Muscle of leg (tissue), 11 donors: ENCODE measurements around the gene RNF121. TPM values are rescaled to one million over a fixed set of nuclear protein-coding genes. Genes with fewer than 3 reads are reported as not detected.

Experiments
- DNase-seq: peaks from one replicate; pipeline ENCODE4 v3.0.0; 2013
- H3K27ac ChIP-seq: one replicate; pipeline ENCODE4 v1.5.1; 2013; ENCODE audit warnings: mild to moderate bottlenecking, low read length, control low read depth
- H3K27me3 ChIP-seq: one replicate; pipeline ENCODE4 v1.6.1; 2013; ENCODE audit warnings: low read length; ENCODE audit not compliant: control insufficient read depth, insufficient read depth
- H3K36me3 ChIP-seq: one replicate; pipeline ENCODE4 v1.6.1; 2013; ENCODE audit warnings: low read length; ENCODE audit not compliant: control insufficient read depth, insufficient read depth
- H3K4me1 ChIP-seq: one replicate; pipeline ENCODE4 v1.6.1; 2013; ENCODE audit warnings: low read length; ENCODE audit not compliant: control insufficient read depth, insufficient read depth
- H3K4me3 ChIP-seq: one replicate; pipeline ENCODE4 v1.5.1; 2013; ENCODE audit warnings: low read length, control low read depth
- H3K9me3 ChIP-seq: replicated peaks from 2 replicates; pipeline ENCODE4 v1.6.1; 2013; ENCODE audit warnings: low read depth, low read length; ENCODE audit not compliant: control insufficient read depth
- WGBS: methylation state at CpG from one replicate; pipeline ENCODE4 v1.1.5; 2013; ENCODE audit warnings: missing lambda C conversion rate; ENCODE audit not compliant: insufficient coverage; 5-methylcytosine and 5-hydroxymethylcytosine counted together
- polyA plus RNA-seq, 8 donors: library from polyadenylated mRNA; unstranded; fragments of 120-200 nt; gene quantifications; one replicate each; pipeline versions ENCODE4 v1.2.1 to v1.2.3, GENCODE V29; 2013; ENCODE audit warnings: inconsistent platforms in 1 of 8, low replicate concordance in 1 of 8; ENCODE audit not compliant: insufficient read length in 8 of 8, insufficient read depth in 1 of 8
- total RNA-seq: library from RNA; stranded (reverse); fragments of 120-200 nt; gene quantifications from one replicate; pipeline ENCODE4 v1.2.4, GENCODE V29; 2013

RNF121 gene
- total and polyA plus RNA-seq, 9 donors: 24.1 to 35.7 (median 32.4) TPM

GRCh38 chr11:71933141-71933933 is 4.5 kb downstream of the RNF121 start:
- Histone ChIP-seq H3K4me3 (no peak overlapping the region), H3K27me3 (no peaks in the 10 kb centered on the region), H3K9me3 (no peaks in the 10 kb centered on the region), H3K27ac (no peak overlapping the region), H3K4me1 (peaks cover 8% of the 10 kb centered on the region), H3K36me3 (peaks cover 2% of the 10 kb centered on the region)
- DNase-seq: no peak
- 71% methylated on average over 1 of the region's 4 CpGs for WGBS

DNA sequence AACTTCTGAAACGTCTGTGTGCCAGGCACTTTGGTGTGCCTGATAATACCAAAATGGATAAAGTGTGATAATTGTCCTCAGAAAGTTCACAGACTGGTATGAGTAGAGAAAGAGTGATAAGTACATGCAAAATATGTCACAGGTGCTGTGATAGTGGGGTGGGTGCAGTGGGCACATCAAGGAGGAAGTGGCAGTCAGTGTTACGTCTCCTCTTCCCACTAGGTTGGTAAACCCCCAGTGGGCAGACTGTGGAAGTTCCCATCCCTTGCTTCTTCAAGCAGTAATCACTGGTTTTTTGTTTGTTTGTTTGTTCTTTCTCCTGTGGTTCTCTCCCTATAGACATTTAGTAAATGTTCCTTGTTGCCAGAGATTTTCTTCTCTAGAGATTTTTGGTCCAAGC is 5.4 kb downstream of the RNF121 start:
- H3K4me1 ChIP-seq: peaks cover 8% of the 10 kb centered on the region
- H3K27me3 ChIP-seq: no peaks in the 10 kb centered on the region
- DNase-seq: no peak
- no peak overlapping the region for H3K27ac ChIP-seq
- 50% methylated on average over 1 of the region's 2 CpGs for WGBS
- no peaks in the 10 kb centered on the region for H3K9me3 ChIP-seq
- peaks cover 2% of the 10 kb centered on the region for H3K36me3 ChIP-seq
- H3K4me3 ChIP-seq: no peak overlapping the region

- WGBS: 100% methylated on average over 1 of the region's 4 CpGs
Observed at GRCh38 chr11:71935338-71935925, 6.6 kb downstream of the RNF121 start.

GRCh38 chr11:71936825-71937224 is 8.0 kb downstream of the RNF121 start:
- no peak overlapping the region for H3K4me3 ChIP-seq
- no peaks in the 10 kb centered on the region for H3K27me3 ChIP-seq
- WGBS: 56% methylated on average over 3 of the region's 5 CpGs
- DNase-seq: no peak
- no peaks in the 10 kb centered on the region for H3K9me3 ChIP-seq
- H3K27ac ChIP-seq: no peak overlapping the region
- peaks cover 2% of the 10 kb centered on the region for H3K36me3 ChIP-seq
- H3K4me1 ChIP-seq: no peaks in the 10 kb centered on the region

More at GRCh38 chr11:71935338-71935925, 6.6 kb downstream of the RNF121 start:
- Histone ChIP-seq H3K27ac (no peak overlapping the region), H3K4me3 (no peak overlapping the region), H3K4me1 (peaks cover 3% of the 10 kb centered on the region), H3K27me3 (no peaks in the 10 kb centered on the region), H3K9me3 (no peaks in the 10 kb centered on the region), H3K36me3 (peaks cover 2% of the 10 kb centered on the region)
- no peak for DNase-seq

DNA sequence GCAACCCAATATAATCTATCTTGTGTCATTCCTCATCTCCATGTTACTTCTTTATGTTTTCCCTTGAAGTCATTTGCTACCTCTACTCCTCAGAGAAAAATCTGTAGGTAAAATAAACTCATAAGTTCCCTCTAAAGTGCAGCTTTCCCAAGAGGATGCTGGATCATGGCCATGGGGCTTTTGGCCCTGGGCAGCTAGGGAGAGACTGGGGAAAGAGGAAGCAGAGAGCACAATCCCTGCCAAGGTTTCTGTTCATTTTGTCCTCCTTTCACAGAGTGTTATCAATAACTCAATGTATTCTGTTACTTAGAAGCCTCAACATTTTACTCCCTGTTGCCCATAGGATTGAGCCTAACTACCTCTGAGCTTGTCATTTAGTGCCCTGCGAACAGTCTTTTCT is 9.0 kb downstream of the RNF121 start:
- H3K4me3 ChIP-seq: no peak overlapping the region
- H3K27ac ChIP-seq: no peak overlapping the region
- H3K36me3 ChIP-seq: peaks cover 2% of the 10 kb centered on the region
- no peak for DNase-seq
- H3K4me1 ChIP-seq: no peaks in the 10 kb centered on the region
- no peaks in the 10 kb centered on the region for H3K9me3 ChIP-seq
- WGBS: no CpG with 5 or more reads among the region's 1 CpG
- H3K27me3 ChIP-seq: no peaks in the 10 kb centered on the region

GRCh38 chr11:71940561-71941219 is 11.8 kb downstream of the RNF121 start:
- H3K27me3 ChIP-seq: no peaks in the 10 kb centered on the region
- peaks cover 2% of the 10 kb centered on the region for H3K36me3 ChIP-seq
- no peak for DNase-seq
- H3K27ac ChIP-seq: no peak overlapping the region
- no peak overlapping the region for H3K4me3 ChIP-seq
- no peaks in the 10 kb centered on the region for H3K9me3 ChIP-seq
- WGBS: 65% methylated on average over 6 of the region's 6 CpGs
- no peaks in the 10 kb centered on the region for H3K4me1 ChIP-seq

GRCh38 chr11:71946144-71946571 is 17.3 kb downstream of the RNF121 start:
- peaks cover 7% of the 10 kb centered on the region for H3K4me1 ChIP-seq
- WGBS: no CpG with 5 or more reads among the region's 2 CpGs
- DNase-seq: no peak

DNA sequence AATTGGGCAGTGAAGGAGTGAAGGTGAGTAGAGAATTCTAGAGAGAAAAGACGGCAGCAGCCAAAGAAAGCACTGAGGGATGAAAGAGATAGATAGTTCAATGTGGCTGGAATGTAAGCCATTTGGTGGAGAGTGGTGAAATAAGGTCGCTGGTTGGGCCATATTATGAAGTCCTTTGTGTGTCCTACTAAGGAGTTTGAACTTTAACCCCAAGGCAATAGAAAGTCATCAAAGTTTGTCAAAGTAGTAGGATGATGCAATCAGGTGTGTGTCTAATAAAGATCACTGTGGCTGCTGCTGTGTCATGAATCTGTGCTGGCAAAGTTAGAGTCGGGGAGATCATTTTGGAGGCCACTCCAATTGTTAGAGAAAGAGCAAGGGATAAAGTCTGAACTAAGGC is 18.7 kb downstream of the RNF121 start:
- Histone ChIP-seq H3K27ac (no peak overlapping the region), H3K9me3 (no peaks in the 10 kb centered on the region), H3K4me3 (no peak overlapping the region), H3K4me1 (peaks cover 7% of the 10 kb centered on the region), H3K36me3 (no peaks in the 10 kb centered on the region), H3K27me3 (no peaks in the 10 kb centered on the region)
- WGBS: 72% methylated on average over 3 of the region's 3 CpGs
- no peak for DNase-seq

More at GRCh38 chr11:71946144-71946571, 17.3 kb downstream of the RNF121 start:
- H3K9me3 ChIP-seq: no peaks in the 10 kb centered on the region
- no peak overlapping the region for H3K4me3 ChIP-seq
- no peak overlapping the region for H3K27ac ChIP-seq
- no peaks in the 10 kb centered on the region for H3K36me3 ChIP-seq
- H3K27me3 ChIP-seq: no peaks in the 10 kb centered on the region

- Histone ChIP-seq H3K9me3 (no peaks in the 10 kb centered on the region), H3K27me3 (no peaks in the 10 kb centered on the region), H3K4me1 (peaks cover 7% of the 10 kb centered on the region), H3K4me3 (no peak overlapping the region), H3K36me3 (no peaks in the 10 kb centered on the region), H3K27ac (no peak overlapping the region)
- no peak for DNase-seq
- 95% methylated on average over 5 of the region's 7 CpGs for WGBS
Observed at GRCh38 chr11:71948314-71949027, 19.6 kb downstream of the RNF121 start.

- Histone ChIP-seq H3K9me3 (no peaks in the 10 kb centered on the region), H3K4me3 (no peak overlapping the region), H3K36me3 (no peaks in the 10 kb centered on the region), H3K27me3 (no peaks in the 10 kb centered on the region), H3K4me1 (peaks cover 7% of the 10 kb centered on the region), H3K27ac (no peak overlapping the region)
- 87% methylated on average over 6 of the region's 6 CpGs for WGBS
- DNase-seq: no peak
Observed at GRCh38 chr11:71949034-71949433, 20.2 kb downstream of the RNF121 start.
